Colonic mucosa (tissue), 4 donors: Measurements from ENCODE around the gene GRIN2A. TPM values are rescaled to one million over a fixed set of nuclear protein-coding genes. Genes with fewer than 3 reads are reported as not detected.

Experiments used
- DNase-seq: peaks from one replicate; pipeline ENCODE4 v3.0.0-alpha.2; 2020
- H3K27ac ChIP-seq: fragments of 200-600 bp; one replicate; pipeline ENCODE4 v1.8.0; 2021
- H3K27me3 ChIP-seq: fragments of 200-600 bp; one replicate; pipeline ENCODE4 v1.8.0; 2021
- H3K36me3 ChIP-seq: fragments of 200-600 bp; one replicate; pipeline ENCODE4 v1.8.0; 2021
- H3K4me1 ChIP-seq: fragments of 200-600 bp; one replicate; pipeline ENCODE4 v1.8.0; 2021; ENCODE audit warnings: mild to moderate bottlenecking
- H3K4me3 ChIP-seq: fragments of 200-600 bp; one replicate; pipeline ENCODE4 v1.8.0; 2021
- H3K9ac ChIP-seq, 2 donors: one replicate each; pipeline ENCODE4 v1.7.0; 2013; ENCODE audit warnings: control low read depth in 2 of 2, low read depth in 2 of 2, low read length in 2 of 2
- H3K9me3 ChIP-seq: fragments of 200-600 bp; one replicate; pipeline ENCODE4 v1.8.0; 2021
- CTCF ChIP-seq: fragments of 200-600 bp; IDR thresholded peaks from one replicate; pipeline ENCODE4 v1.8.0; 2022; ENCODE audit warnings: antibody characterized with exemption, mild to moderate bottlenecking
- intact Hi-C: fragments of 100-400 bp; cut with DNase I; formaldehyde crosslinking; loops from one replicate; pipeline ENCODE4 v1.14.1; 2022
- total RNA-seq, 2 donors: library from RNA; stranded (reverse); fragmentation: NEBNext Ultra II Directional in 1 of 2; extraction: Animal tissue kit (Norgen Biotek cat#: 25700) in 1 of 2; gene quantifications; one replicate each; pipeline ENCODE4 v1.2.1, GENCODE V29; 2021
- donor health status: healthy.
- donor health status: DM: no; HTN: no; CAD: no.
- donor health status: DM: no; HTN: no; CAD: no.

GRIN2A gene
- total RNA-seq, 2 donors from 2014 or later = 0.15 to 0.40 TPM

GRCh38 chr16:9859701-9860327 is 322.4 kb downstream of the GRIN2A start:
- no peaks in the 10 kb centered on the region for H3K9me3 ChIP-seq
- H3K4me1 ChIP-seq = no peaks in the 10 kb centered on the region
- no peak for DNase-seq
- H3K4me3 ChIP-seq = no peak overlapping the region
- TF ChIP-seq CTCF = no peak
- intact Hi-C loops = no loop called here
- no peak overlapping the region for H3K9ac ChIP-seq
- no peaks in the 10 kb centered on the region for H3K27me3 ChIP-seq
- no peak overlapping the region for H3K27ac ChIP-seq
- H3K36me3 ChIP-seq = no peaks in the 10 kb centered on the region

GRCh38 chr16:9854675-9855074 is 327.6 kb downstream of the GRIN2A start:
- H3K9ac ChIP-seq = no peak overlapping the region
- no peak overlapping the region for H3K27ac ChIP-seq
- H3K4me1 ChIP-seq = no peaks in the 10 kb centered on the region
- H3K27me3 ChIP-seq = no peaks in the 10 kb centered on the region
- no peaks in the 10 kb centered on the region for H3K9me3 ChIP-seq
- no peak for TF ChIP-seq CTCF
- DNase-seq = no peak
- intact Hi-C loops = no loop called here
- no peak overlapping the region for H3K4me3 ChIP-seq
- no peaks in the 10 kb centered on the region for H3K36me3 ChIP-seq

GRCh38 chr16:9852003-9852402 is 330.2 kb downstream of the GRIN2A start:
- no peak for TF ChIP-seq CTCF
- no peak overlapping the region for H3K27ac ChIP-seq
- H3K27me3 ChIP-seq = no peaks in the 10 kb centered on the region
- H3K9ac ChIP-seq = no peak overlapping the region
- H3K9me3 ChIP-seq = no peaks in the 10 kb centered on the region
- H3K4me1 ChIP-seq = no peaks in the 10 kb centered on the region
- DNase-seq = no peak
- no peaks in the 10 kb centered on the region for H3K36me3 ChIP-seq
- intact Hi-C loops = no loop called here
- no peak overlapping the region for H3K4me3 ChIP-seq

- no peak for TF ChIP-seq CTCF
- no peak overlapping the region for H3K27ac ChIP-seq
- no peak for DNase-seq
- H3K4me1 ChIP-seq = no peaks in the 10 kb centered on the region
- intact Hi-C loops = no loop called here
- H3K36me3 ChIP-seq = no peaks in the 10 kb centered on the region
- no peak overlapping the region for H3K9ac ChIP-seq
- H3K9me3 ChIP-seq = no peaks in the 10 kb centered on the region
- no peaks in the 10 kb centered on the region for H3K27me3 ChIP-seq
- H3K4me3 ChIP-seq = no peak overlapping the region
Observed at GRCh38 chr16:9850817-9851216, 331.4 kb downstream of the GRIN2A start.

GRCh38 chr16:9849697-9850245 is 332.5 kb downstream of the GRIN2A start:
- DNase-seq = no peak
- intact Hi-C loops = no loop called here
- no peak for TF ChIP-seq CTCF
- Histone ChIP-seq H3K9me3 (no peaks in the 10 kb centered on the region), H3K4me3 (no peak overlapping the region), H3K9ac (no peak overlapping the region), H3K36me3 (no peaks in the 10 kb centered on the region), H3K27me3 (no peaks in the 10 kb centered on the region), H3K27ac (no peak overlapping the region), H3K4me1 (no peaks in the 10 kb centered on the region)
